Cerebellar nuclear complex (tissue), 1 donor: ENCODE data around the gene MTX1.
"Not testable (repeated sequence)": the region's sequence is repeated elsewhere in the genome, so short reads cannot be mapped to it uniquely, and the experiment has no call there.

ENCODE experiments used
- DNase-seq, 2 experiments: peaks; one replicate each; lab custom pipeline; 2025; lab: John Stamatoyannopoulos, UW

MTX1 gene

GRCh38 chr1:155207806-155208540 lies 522 bp upstream of the MTX1 start, which contains the start of gene THBS3:
TSS of gene THBS3 (minus strand) at chr1:155207897. CDS start at chr1:155207876, 21 bp downstream.
- DNase-seq, result no peak

- DNase-seq, result no peak
Observed at GRCh38 chr1:155209312-155209721, 822 bp downstream of the MTX1 start.

GRCh38 chr1:155210314-155211104 lies 2.0 kb downstream of the MTX1 start:
- DNase-seq, result no peak

- not testable (repeated sequence) for DNase-seq
Observed at GRCh38 chr1:155211381-155212050, 3.0 kb downstream of the MTX1 start.

GRCh38 chr1:155212051-155212440 lies 3.6 kb downstream of the MTX1 start:
- not testable (repeated sequence) for DNase-seq

- DNase-seq, result not testable (repeated sequence)
Observed at GRCh38 chr1:155214702-155215101, 6.2 kb downstream of the MTX1 start.

GRCh38 chr1:155218854-155219591 lies 10.5 kb downstream of the MTX1 start:
- peak; percentile 12 to 88 for DNase-seq

- peak in 1 of 2 experiments; percentile 6 for DNase-seq
Observed at GRCh38 chr1:155219592-155220031, 11.1 kb downstream of the MTX1 start.

- not testable (repeated sequence) for DNase-seq
Observed at GRCh38 chr1:155220211-155220965, 11.9 kb downstream of the MTX1 start.

GRCh38 chr1:155223047-155223446 lies 14.6 kb downstream of the MTX1 start:
- no peak for DNase-seq

GRCh38 chr1:155225404-155225759 lies 16.9 kb downstream of the MTX1 start:
- DNase-seq, result not testable (repeated sequence)

- DNase-seq, result no peak
Observed at GRCh38 chr1:155226188-155226909, 17.9 kb downstream of the MTX1 start.

GRCh38 chr1:155226910-155227260 lies 18.4 kb downstream of the MTX1 start:
- no peak for DNase-seq

- DNase-seq, result peak; percentile 84 to 91
Observed at GRCh38 chr1:155227261-155228095, 19.0 kb downstream of the MTX1 start.

- DNase-seq, result no peak
Observed at GRCh38 chr1:155228096-155228427, 19.6 kb downstream of the MTX1 start.

- DNase-seq, result not testable (repeated sequence)
Observed at GRCh38 chr1:155231302-155231701, 22.8 kb downstream of the MTX1 start.

GRCh38 chr1:155232001-155232978 lies 23.8 kb downstream of the MTX1 start:
- not testable (repeated sequence) for DNase-seq

- not testable (repeated sequence) for DNase-seq
Observed at GRCh38 chr1:155233502-155233901, 25.0 kb downstream of the MTX1 start.
